GM18868 (cell line): ENCODE data around the gene SNAP47.
"Not testable (repeated sequence)": the region's sequence is repeated elsewhere in the genome, so short reads cannot be mapped to it uniquely, and the experiment has no call there.

Experiments
- ATAC-seq: cut with Tn5 transposase; IDR thresholded peaks from one replicate; pipeline ENCODE4 v1.9.1; 2021; ENCODE audit warnings: mild to moderate bottlenecking, moderate library complexity; ENCODE audit not compliant: unreplicated experiment

SNAP47 gene, protein sequence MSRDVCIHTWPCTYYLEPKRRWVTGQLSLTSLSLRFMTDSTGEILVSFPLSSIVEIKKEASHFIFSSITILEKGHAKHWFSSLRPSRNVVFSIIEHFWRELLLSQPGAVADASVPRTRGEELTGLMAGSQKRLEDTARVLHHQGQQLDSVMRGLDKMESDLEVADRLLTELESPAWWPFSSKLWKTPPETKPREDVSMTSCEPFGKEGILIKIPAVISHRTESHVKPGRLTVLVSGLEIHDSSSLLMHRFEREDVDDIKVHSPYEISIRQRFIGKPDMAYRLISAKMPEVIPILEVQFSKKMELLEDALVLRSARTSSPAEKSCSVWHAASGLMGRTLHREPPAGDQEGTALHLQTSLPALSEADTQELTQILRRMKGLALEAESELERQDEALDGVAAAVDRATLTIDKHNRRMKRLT

DNA sequence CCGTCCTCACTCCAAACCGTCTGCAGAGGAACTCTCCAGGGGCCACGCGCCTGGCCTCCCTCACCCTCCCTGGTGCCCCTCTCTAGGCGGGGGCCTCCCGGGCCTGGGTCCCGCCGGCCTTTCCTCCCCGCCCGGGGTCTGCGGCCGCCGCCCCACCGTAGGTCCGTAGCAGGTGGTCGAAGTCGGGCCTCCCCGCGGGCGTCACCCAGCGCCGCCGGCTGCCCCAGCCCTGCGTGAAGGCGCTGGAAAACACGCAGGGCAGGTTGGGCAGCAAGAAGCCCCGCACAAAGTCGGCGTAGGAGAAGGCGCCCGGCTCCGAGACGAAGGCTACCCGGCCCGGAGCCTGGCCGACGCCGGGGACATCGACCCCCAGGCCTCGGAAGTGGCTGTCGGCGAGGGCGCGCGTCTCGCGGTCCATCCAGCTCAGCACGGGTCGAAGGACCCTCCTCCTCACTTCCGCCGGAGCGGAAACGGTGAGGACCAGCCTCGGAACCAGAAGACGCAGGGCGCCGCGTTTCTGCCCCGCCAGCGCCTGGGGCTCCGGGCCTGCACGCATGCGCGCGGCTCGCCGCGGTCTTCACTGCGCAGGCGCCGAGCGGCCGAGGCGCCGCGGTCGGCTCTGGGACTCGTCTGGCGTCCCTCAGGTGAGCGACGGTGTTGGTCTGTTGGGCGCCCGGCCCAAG is at the start of gene SNAP47, which contains the start of gene JMJD4:
SNAP47 (plus strand) TSS at position 580 of the 683 bp plus-strand sequence. CDS start 12,302 bp downstream, outside the sequence.
JMJD4 (minus strand) TSS at position 447 of the 683 bp plus-strand sequence; CDS start at position 418, 29 bp downstream.
- peak; percentile 89 for ATAC-seq

DNA sequence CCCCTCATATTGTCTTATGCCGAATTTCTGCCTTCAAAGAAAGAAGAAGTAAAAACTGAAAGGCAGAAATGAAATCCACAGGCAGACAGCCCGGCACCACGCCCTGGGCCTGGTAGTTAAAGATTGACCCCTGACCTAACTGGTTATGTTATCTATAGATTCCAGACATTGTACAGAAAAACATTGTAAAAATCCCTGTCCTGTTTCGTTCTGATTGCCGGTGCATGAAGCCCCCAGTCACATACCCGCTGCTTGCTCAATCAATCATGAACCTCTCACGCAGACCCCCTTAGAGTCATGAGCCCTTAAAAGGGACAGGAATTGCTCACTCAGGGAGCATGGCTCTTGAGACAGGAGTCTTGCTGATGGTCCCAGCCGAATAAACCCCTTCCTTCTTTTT is 49.4 kb upstream of the SNAP47 start:
- no peak for ATAC-seq

- ATAC-seq = no peak
Measured at GRCh38 chr1:227697321-227697864, 37.8 kb upstream of the SNAP47 start.

- not testable (repeated sequence) for ATAC-seq
Measured at GRCh38 chr1:227701631-227702030, 33.6 kb upstream of the SNAP47 start.

DNA sequence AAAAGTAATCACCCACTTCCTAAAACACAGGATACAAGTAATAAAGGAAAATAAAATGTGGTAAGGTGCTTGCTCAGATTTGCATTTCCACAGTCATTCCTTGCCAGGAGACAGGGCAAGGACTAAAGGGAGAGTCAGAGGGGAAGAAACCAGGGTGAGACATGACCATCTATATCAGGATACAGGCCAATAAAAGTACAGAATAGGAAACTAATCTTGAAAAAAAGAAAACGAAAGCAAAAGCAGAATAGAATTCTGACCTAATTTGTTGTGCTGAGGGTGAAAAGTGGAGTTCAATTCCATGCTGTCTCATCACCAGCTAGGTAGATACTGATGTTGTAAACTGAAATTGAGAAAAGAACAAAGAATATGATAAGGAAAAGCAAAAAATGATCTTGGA is 27.4 kb upstream of the SNAP47 start:
- no peak for ATAC-seq

- ATAC-seq = no peak
Measured at GRCh38 chr1:227709451-227709850, 25.8 kb upstream of the SNAP47 start.

DNA sequence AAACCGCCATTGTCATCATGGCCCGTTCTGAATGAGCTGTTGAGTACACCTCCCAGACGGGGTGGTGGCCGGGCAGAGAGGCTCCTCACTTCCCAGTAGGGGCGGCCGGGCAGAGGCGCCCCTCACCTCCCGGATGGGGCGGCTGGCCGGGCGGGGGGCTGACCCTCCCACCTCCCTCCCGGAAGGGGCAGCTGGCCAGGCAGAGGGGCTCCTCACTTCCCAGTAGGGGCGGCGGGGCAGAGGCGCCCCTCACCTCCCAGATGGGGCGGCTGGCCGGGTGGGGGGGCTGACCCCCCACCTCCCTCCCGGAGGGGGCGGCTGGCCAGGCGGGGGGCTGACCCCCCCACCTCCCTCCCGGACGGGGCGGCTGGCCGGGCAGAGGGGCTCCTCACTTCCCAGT is 24.8 kb upstream of the SNAP47 start:
- ATAC-seq = not testable (repeated sequence)

DNA sequence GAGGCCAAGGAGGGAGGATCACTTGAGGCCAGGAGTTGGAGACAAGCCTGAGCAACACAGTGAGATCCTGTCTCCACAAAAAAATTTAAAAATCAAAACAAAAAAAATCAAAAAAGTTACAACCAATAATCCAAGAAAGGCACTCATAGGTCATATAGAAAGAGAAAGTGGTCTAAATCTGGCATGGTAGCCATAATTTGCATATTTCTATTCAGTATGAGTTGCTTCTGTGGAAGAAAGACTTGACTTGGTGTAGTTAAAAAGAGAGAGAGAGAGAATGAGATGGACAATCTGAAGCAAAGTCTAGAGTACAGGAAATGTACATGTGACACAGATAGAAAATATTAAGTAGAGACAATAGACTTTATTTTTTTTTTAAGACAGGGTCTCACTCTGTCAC is 22.6 kb upstream of the SNAP47 start:
- ATAC-seq = peak; percentile 89

GRCh38 chr1:227718932-227719331 is 16.3 kb upstream of the SNAP47 start:
- no peak for ATAC-seq

DNA sequence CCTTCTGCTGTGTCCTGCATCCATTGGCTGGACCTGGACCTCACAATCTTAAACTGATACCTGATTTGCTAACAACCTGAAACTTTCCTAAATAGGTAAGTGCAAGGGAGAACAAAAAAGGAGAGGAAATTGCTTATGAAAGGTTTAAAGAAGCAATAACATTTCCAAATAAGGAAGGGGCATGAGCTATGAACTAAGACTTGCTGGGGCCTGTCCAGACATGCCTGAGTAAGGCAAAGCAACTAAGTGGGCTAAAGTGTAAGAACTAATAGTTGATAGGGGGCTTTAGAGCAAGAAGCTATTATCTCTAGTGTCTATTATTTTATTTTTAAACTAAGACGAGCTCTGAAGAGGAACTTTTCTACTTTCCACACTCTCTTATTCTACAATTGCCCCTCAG is 11.8 kb upstream of the SNAP47 start:
- ATAC-seq = no peak

DNA sequence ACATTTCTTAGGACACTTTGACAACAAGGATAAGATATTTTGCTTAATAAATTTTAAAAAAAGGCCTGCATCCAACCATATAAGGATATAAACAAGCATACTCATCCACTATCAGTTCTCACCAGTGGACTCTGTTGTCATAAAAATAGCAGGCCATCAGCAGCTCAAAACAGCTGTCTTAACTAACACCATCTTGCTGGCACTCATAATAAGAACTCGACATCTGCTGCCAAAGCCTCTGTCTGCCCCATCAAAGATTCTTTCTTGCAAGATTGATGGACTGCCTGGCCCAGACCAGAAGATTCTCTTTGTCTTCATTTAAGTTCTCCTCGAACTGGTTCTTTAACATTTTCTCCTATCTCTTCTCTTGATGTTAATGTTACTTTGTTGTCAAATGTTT is 10.2 kb upstream of the SNAP47 start:
- ATAC-seq = no peak

GRCh38 chr1:227726318-227726717 is 8.9 kb upstream of the SNAP47 start:
- no peak for ATAC-seq

- no peak for ATAC-seq
Measured at GRCh38 chr1:227726924-227727599, 8.2 kb upstream of the SNAP47 start.

GRCh38 chr1:227728059-227728891 is 7.0 kb upstream of the SNAP47 start:
- ATAC-seq = peak; percentile 45

- ATAC-seq = peak; percentile 2
Measured at GRCh38 chr1:227728892-227729143, 6.4 kb upstream of the SNAP47 start.

GRCh38 chr1:227729144-227729880 is 5.9 kb upstream of the SNAP47 start:
- no peak for ATAC-seq

- peak; percentile 32 for ATAC-seq
Measured at GRCh38 chr1:227729881-227730629, 5.2 kb upstream of the SNAP47 start.

DNA sequence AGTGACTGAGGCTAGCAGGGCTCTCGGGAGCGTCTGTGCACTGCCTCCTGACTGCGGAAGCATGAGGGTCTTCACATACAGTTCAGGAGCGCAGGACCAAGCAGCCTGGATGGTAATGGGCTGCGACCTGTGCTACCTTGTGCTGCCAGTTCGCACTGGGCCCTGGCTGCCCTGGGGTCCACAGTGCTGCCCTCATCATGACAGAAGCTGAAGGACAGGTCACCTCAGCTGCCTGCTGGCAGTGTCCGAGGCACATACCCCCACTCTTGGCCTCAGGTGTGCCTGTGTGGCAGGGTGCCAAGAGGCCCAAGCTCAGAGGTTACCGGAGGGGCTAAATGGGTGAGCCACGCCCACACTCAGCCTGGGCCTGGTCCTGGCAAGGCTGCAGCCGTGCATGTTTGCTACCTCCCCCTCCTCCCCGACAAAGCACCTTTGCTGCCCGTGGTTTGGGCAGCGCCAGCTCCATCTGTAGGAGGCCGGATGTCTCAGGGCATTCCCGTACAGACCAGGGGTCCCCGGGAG is 4.5 kb upstream of the SNAP47 start:
- ATAC-seq = no peak

- no peak for ATAC-seq
Measured at GRCh38 chr1:227731241-227731677, 4.0 kb upstream of the SNAP47 start.
